Mucosa of gallbladder (tissue), 1 donor: ENCODE data around the gene KCND2. TPM values are rescaled to one million over a fixed set of nuclear protein-coding genes. Genes with fewer than 3 reads are reported as not detected.
"Not testable (repeated sequence)": the region's sequence is repeated elsewhere in the genome, so short reads cannot be mapped to it uniquely, and the experiment has no call there.

Experiments used
- DNase-seq: peaks from one replicate; pipeline ENCODE4 v3.0.0-alpha.2; 2020; ENCODE audit warnings: low spot score
- total RNA-seq: library from RNA; stranded (reverse); gene quantifications from one replicate; pipeline ENCODE4 v1.2.1, GENCODE V29; 2021
- donor health status: DM: no; HTN: no; CAD: no.

KCND2 gene
- total RNA-seq, 1 donor from 2014 or later: 6.0 TPM

GRCh38 chr7:120502132-120502531 lies 229.2 kb downstream of the KCND2 start:
- DNase-seq: no peak

- no peak for DNase-seq
Measured at GRCh38 chr7:120502825-120503224, 229.8 kb downstream of the KCND2 start.

- no peak for DNase-seq
Measured at GRCh38 chr7:120504386-120504785, 231.4 kb downstream of the KCND2 start.

GRCh38 chr7:120505770-120506169 lies 232.8 kb downstream of the KCND2 start:
- no peak for DNase-seq

GRCh38 chr7:120512701-120513100 lies 239.7 kb downstream of the KCND2 start:
- no peak for DNase-seq

- no peak for DNase-seq
Measured at GRCh38 chr7:120519224-120519623, 246.2 kb downstream of the KCND2 start.

- DNase-seq: no peak
Measured at GRCh38 chr7:120521761-120522737, 249.1 kb downstream of the KCND2 start.

GRCh38 chr7:120523985-120524384 lies 251.0 kb downstream of the KCND2 start:
- DNase-seq: no peak

- DNase-seq: no peak
Measured at GRCh38 chr7:120526902-120527509, 254.0 kb downstream of the KCND2 start.

- DNase-seq: no peak
Measured at GRCh38 chr7:120529736-120530135, 256.8 kb downstream of the KCND2 start.

GRCh38 chr7:120538335-120538734 lies 265.4 kb downstream of the KCND2 start:
- no peak for DNase-seq

GRCh38 chr7:120539321-120539720 lies 266.3 kb downstream of the KCND2 start:
- DNase-seq: no peak

- no peak for DNase-seq
Measured at GRCh38 chr7:120547605-120548004, 274.6 kb downstream of the KCND2 start.

- DNase-seq: no peak
Measured at GRCh38 chr7:120550494-120551048, 277.6 kb downstream of the KCND2 start.

- no peak for DNase-seq
Measured at GRCh38 chr7:120553491-120553890, 280.5 kb downstream of the KCND2 start.

- DNase-seq: peak; percentile 37
Measured at GRCh38 chr7:120554960-120555571, 282.1 kb downstream of the KCND2 start.

GRCh38 chr7:120564145-120564544 lies 291.2 kb downstream of the KCND2 start:
- no peak for DNase-seq

GRCh38 chr7:120567204-120567603 lies 294.2 kb downstream of the KCND2 start:
- DNase-seq: no peak

GRCh38 chr7:120578657-120579056 lies 305.7 kb downstream of the KCND2 start:
- not testable (repeated sequence) for DNase-seq

- no peak for DNase-seq
Measured at GRCh38 chr7:120582916-120583315, 309.9 kb downstream of the KCND2 start.

- peak; percentile 14 for DNase-seq
Measured at GRCh38 chr7:120583899-120584586, 311.1 kb downstream of the KCND2 start.

GRCh38 chr7:120586571-120586970 lies 313.6 kb downstream of the KCND2 start:
- DNase-seq: no peak
